ENCODE results near the gene ACOT11.

Gene ACOT11

DNA sequence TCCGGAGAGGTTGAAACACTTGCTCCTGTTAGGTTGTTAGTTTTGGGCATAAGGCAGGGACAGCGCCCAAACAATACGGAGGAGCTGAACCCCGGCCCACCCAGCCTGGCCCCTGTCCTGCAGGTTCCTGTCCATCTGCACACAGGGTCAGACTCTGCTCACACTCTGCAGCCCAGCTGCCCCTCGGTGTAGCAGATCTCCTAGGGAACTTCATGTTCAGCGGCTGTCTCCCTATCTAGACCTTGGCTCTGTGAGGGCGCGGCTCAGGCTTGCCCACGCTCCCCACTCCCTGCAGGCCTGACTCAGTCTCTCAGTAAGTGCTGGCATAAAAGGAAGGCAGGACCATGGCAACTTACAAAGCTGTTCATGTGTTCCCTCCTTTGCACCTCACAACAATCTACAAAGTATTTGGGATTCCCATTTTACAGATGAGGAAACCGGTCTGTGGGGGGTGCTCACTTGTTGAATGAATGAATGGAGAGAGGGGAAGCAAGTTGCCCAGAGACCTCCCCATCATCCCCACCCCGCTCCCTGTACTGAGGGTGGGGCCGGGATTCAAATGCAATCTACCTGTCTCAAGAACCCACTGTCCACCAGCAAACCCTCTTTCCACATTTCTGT lies 26.2 kb downstream of the ACOT11 start:
- no peaks in the 10 kb centered on the region for H3K4me1 ChIP-seq (ENCODE audit: low read length)
- no peak for TF ChIP-seq EZH2 (optimal IDR thresholded peaks at IDR 0.05; ENCODE audit: low read depth, low read length)
- no peak for TF ChIP-seq EZH2phosphoT487 (IDR thresholded peaks at IDR 0.05; ENCODE audit: low read length)
- TF ChIP-seq, protein P1, sequence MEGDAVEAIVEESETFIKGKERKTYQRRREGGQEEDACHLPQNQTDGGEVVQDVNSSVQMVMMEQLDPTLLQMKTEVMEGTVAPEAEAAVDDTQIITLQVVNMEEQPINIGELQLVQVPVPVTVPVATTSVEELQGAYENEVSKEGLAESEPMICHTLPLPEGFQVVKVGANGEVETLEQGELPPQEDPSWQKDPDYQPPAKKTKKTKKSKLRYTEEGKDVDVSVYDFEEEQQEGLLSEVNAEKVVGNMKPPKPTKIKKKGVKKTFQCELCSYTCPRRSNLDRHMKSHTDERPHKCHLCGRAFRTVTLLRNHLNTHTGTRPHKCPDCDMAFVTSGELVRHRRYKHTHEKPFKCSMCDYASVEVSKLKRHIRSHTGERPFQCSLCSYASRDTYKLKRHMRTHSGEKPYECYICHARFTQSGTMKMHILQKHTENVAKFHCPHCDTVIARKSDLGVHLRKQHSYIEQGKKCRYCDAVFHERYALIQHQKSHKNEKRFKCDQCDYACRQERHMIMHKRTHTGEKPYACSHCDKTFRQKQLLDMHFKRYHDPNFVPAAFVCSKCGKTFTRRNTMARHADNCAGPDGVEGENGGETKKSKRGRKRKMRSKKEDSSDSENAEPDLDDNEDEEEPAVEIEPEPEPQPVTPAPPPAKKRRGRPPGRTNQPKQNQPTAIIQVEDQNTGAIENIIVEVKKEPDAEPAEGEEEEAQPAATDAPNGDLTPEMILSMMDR (IDR thresholded peaks at IDR 0.05; ENCODE audit: low read length), result no peak
- H3F3A ChIP-seq (ENCODE audit: insufficient read depth, low read length), result no peaks in the 10 kb centered on the region
- H3K9me2 ChIP-seq (replicated peaks; ENCODE audit: insufficient read depth, low read length), result no peaks in the 10 kb centered on the region
- no peaks in the 10 kb centered on the region for H4K20me1 ChIP-seq (ENCODE audit: insufficient read depth, low read length)
- no peak overlapping the region for H3K9ac ChIP-seq (ENCODE audit: low read length)
- H3K27me3 ChIP-seq (replicated peaks; ENCODE audit: insufficient read depth, low read length), result no peaks in the 10 kb centered on the region
- H3K4me3 ChIP-seq (ENCODE audit: low read length), result no peak overlapping the region
- H3K79me2 ChIP-seq (ENCODE audit: low read length), result no peaks in the 10 kb centered on the region
- H3K36me3 ChIP-seq (replicated peaks; ENCODE audit: insufficient read depth, low read length), result no peaks in the 10 kb centered on the region
- H3K27ac ChIP-seq (ENCODE audit: low read length), result no peak overlapping the region
- H3K4me2 ChIP-seq (ENCODE audit: low read depth, low read length), result no peak overlapping the region
- no peak overlapping the region for H2AFZ ChIP-seq (ENCODE audit: low read length)
- H3K9me3 ChIP-seq (replicated peaks; ENCODE audit: insufficient read depth, low read length), result no peaks in the 10 kb centered on the region
- no peak for DNase-seq

DNA sequence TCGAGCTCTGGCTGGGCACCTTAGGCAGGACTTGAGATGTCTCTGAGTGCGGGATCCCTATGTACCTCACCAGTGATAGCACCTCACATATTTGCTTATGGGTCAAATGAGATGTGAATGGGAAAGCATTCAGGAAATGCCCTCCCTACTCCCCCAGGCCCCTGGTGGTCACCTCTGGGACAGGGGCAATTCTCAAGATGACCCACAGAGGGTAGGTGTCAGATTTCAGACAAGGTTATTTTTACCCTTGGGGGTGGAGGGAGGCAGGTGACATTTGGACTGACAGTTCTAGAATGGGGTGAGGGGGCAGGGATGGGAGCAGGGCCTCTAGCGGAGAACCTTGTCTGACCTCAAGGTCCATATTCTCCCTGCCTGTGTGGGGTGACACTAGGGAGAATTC lies 27.1 kb downstream of the ACOT11 start:
- Histone ChIP-seq H3K4me3 (ENCODE audit: low read length) (no peak overlapping the region), H3K9me3 (replicated peaks; ENCODE audit: insufficient read depth, low read length) (no peaks in the 10 kb centered on the region), H3K27ac (ENCODE audit: low read length) (no peak overlapping the region), H2AFZ (ENCODE audit: low read length) (no peak overlapping the region), H3K9ac (ENCODE audit: low read length) (no peak overlapping the region), H3K4me2 (ENCODE audit: low read depth, low read length) (no peak overlapping the region), H3K36me3 (replicated peaks; ENCODE audit: insufficient read depth, low read length) (no peaks in the 10 kb centered on the region), H3K4me1 (ENCODE audit: low read length) (no peaks in the 10 kb centered on the region), H3K79me2 (ENCODE audit: low read length) (no peaks in the 10 kb centered on the region), H3K9me2 (replicated peaks; ENCODE audit: insufficient read depth, low read length) (no peaks in the 10 kb centered on the region), H3F3A (ENCODE audit: insufficient read depth, low read length) (no peaks in the 10 kb centered on the region), H3K27me3 (replicated peaks; ENCODE audit: insufficient read depth, low read length) (no peaks in the 10 kb centered on the region), H4K20me1 (ENCODE audit: insufficient read depth, low read length) (no peaks in the 10 kb centered on the region)
- no peak for DNase-seq
- TF ChIP-seq EZH2 (optimal IDR thresholded peaks at IDR 0.05; ENCODE audit: low read depth, low read length) (no peak), EZH2phosphoT487 (IDR thresholded peaks at IDR 0.05; ENCODE audit: low read length) (no peak)
- TF ChIP-seq, protein P1 (IDR thresholded peaks at IDR 0.05; ENCODE audit: low read length), result no peak

GRCh38 chr1:54575605-54576290 lies 27.7 kb downstream of the ACOT11 start:
- Histone ChIP-seq H3K36me3 (replicated peaks; ENCODE audit: insufficient read depth, low read length) (no peaks in the 10 kb centered on the region), H2AFZ (ENCODE audit: low read length) (no peak overlapping the region), H3K9ac (ENCODE audit: low read length) (no peak overlapping the region), H3K4me2 (ENCODE audit: low read depth, low read length) (no peak overlapping the region), H3K9me2 (replicated peaks; ENCODE audit: insufficient read depth, low read length) (no peaks in the 10 kb centered on the region), H3K9me3 (replicated peaks; ENCODE audit: insufficient read depth, low read length) (no peaks in the 10 kb centered on the region), H3K4me3 (ENCODE audit: low read length) (no peak overlapping the region), H3K27me3 (replicated peaks; ENCODE audit: insufficient read depth, low read length) (no peaks in the 10 kb centered on the region), H4K20me1 (ENCODE audit: insufficient read depth, low read length) (no peaks in the 10 kb centered on the region), H3K79me2 (ENCODE audit: low read length) (no peaks in the 10 kb centered on the region), H3K27ac (ENCODE audit: low read length) (no peak overlapping the region), H3K4me1 (ENCODE audit: low read length) (no peaks in the 10 kb centered on the region), H3F3A (ENCODE audit: insufficient read depth, low read length) (no peaks in the 10 kb centered on the region)
- DNase-seq, result no peak
- TF ChIP-seq EZH2phosphoT487 (IDR thresholded peaks at IDR 0.05; ENCODE audit: low read length) (no peak), EZH2 (optimal IDR thresholded peaks at IDR 0.05; ENCODE audit: low read depth, low read length) (no peak)
- TF ChIP-seq, protein P1 (IDR thresholded peaks at IDR 0.05; ENCODE audit: low read length), result no peak

Data from MM.1S (cell line).